PFSK-1 (cell line): ENCODE measurements around the gene APPL2.

Experiments used
- POLR2AphosphoS5 ChIP-seq: IDR thresholded peaks from 2 replicates; pipeline ENCODE4 v1.6.1; 2012; ENCODE audit warnings: low read depth, mild to moderate bottlenecking, control low read depth, low read length, moderate library complexity
- SIN3A ChIP-seq: IDR thresholded peaks from 2 replicates; pipeline ENCODE4 v1.6.1; 2012; ENCODE audit warnings: mild to moderate bottlenecking, low read length, moderate library complexity, borderline replicate concordance; ENCODE audit not compliant: insufficient read depth

- no peak for TF ChIP-seq POLR2AphosphoS5
- TF ChIP-seq SIN3A = no peak
Observed at GRCh38 chr12:105166736-105167135, 69.2 kb downstream of the APPL2 start.
